CD14-positive monocyte (primary cell): ENCODE measurements around the gene ZBTB6. TPM values are rescaled to one million over a fixed set of nuclear protein-coding genes. Genes with fewer than 3 reads are reported as not detected.

Experiments
- DNase-seq, 3 donors: peaks; one replicate each; pipeline ENCODE4 v3.0.0-alpha.2; 2011 to 2022
- H2AFZ ChIP-seq: 2 replicates; pipeline ENCODE4 v1.6.0; 2012; ENCODE audit warnings: mild to moderate bottlenecking, low read depth, low read length, inconsistent platforms; ENCODE audit not compliant: insufficient read depth, poor library complexity, severe bottlenecking
- H3K27ac ChIP-seq, 2 donors: 1 replicate in 1 of 2; 2 replicates in 1 of 2; pipeline ENCODE4 v1.5.1; 2012 to 2013; ENCODE audit warnings: low read length in 2 of 2, control low read depth in 1 of 2, inconsistent platforms in 1 of 2, low read depth in 1 of 2, mild to moderate bottlenecking in 1 of 2
- H3K27me3 ChIP-seq, 2 donors: one replicate each; pipeline versions ENCODE4 v1.6.0 to v1.6.1; 2011 to 2013; ENCODE audit warnings: low read length in 2 of 2; ENCODE audit not compliant: control insufficient read depth in 2 of 2, insufficient read depth in 2 of 2
- H3K36me3 ChIP-seq, 2 donors: replicated peaks in 1 of 2; 1 replicate in 1 of 2; 2 replicates in 1 of 2; pipeline versions ENCODE4 v1.5.1 to v1.6.1; 2012 to 2013; ENCODE audit warnings: low read length in 2 of 2, control low read depth in 1 of 2, inconsistent platforms in 1 of 2, mild to moderate bottlenecking in 1 of 2; ENCODE audit not compliant: insufficient read depth in 2 of 2, control insufficient read depth in 1 of 2
- H3K4me1 ChIP-seq, 2 donors: 1 replicate in 1 of 2; 2 replicates in 1 of 2; pipeline versions ENCODE4 v1.5.1 to v1.6.1; 2012 to 2013; ENCODE audit warnings: low read length in 2 of 2, control low read depth in 1 of 2, inconsistent platforms in 1 of 2, mild to moderate bottlenecking in 1 of 2, moderate library complexity in 1 of 2; ENCODE audit not compliant: insufficient read depth in 2 of 2, control insufficient read depth in 1 of 2
- H3K4me2 ChIP-seq: replicated peaks from 2 replicates; pipeline ENCODE3; 2012; ENCODE audit warnings: low read length, moderate library complexity, mild to moderate bottlenecking; ENCODE audit not compliant: poor library complexity, severe bottlenecking; ENCODE audit errors: extremely low read depth
- H3K4me3 ChIP-seq, 3 experiments: fragments of 200-600 bp in 1 of 3; sonication (generic) in 1 of 3; replicated peaks in 1 of 3; 1 replicate in 2 of 3; 2 replicates in 1 of 3; pipeline ENCODE4 v1.5.1; 2011 to 2013; ENCODE audit warnings: low read length in 3 of 3, mild to moderate bottlenecking in 3 of 3, control low read depth in 2 of 3, low read depth in 2 of 3, inconsistent platforms in 1 of 3, moderate library complexity in 1 of 3
- H3K79me2 ChIP-seq: 2 replicates; pipeline ENCODE4 v1.6.0; 2012; ENCODE audit warnings: mild to moderate bottlenecking, control low read depth, inconsistent platforms, low read length, moderate library complexity; ENCODE audit not compliant: insufficient read depth
- H3K9ac ChIP-seq: 2 replicates; pipeline ENCODE4 v1.6.0; 2017; ENCODE audit warnings: low read length, mild to moderate bottlenecking; ENCODE audit not compliant: insufficient read depth, poor library complexity, severe bottlenecking
- H3K9me3 ChIP-seq, 2 donors: replicated peaks in 1 of 2; 1 replicate in 1 of 2; 2 replicates in 1 of 2; pipeline versions ENCODE4 v1.5.1 to v1.6.1; 2012 to 2013; ENCODE audit warnings: low read length in 2 of 2, control low read depth in 1 of 2; ENCODE audit not compliant: control insufficient read depth in 1 of 2, insufficient read depth in 1 of 2
- H4K20me1 ChIP-seq: 2 replicates; pipeline ENCODE4 v1.6.0; 2012; ENCODE audit warnings: mild to moderate bottlenecking, low read length, control low read depth, moderate library complexity; ENCODE audit not compliant: insufficient read depth
- H3K27ac Mint-ChIP-seq, 7 donors: one replicate each; pipeline ENCODE4 v1.8.0; 2020; ENCODE audit warnings: mild to moderate bottlenecking in 7 of 7, mixed read lengths in 7 of 7, moderate library complexity in 6 of 7, inconsistent platforms in 2 of 7
- H3K27me3 Mint-ChIP-seq, 3 donors: one replicate each; pipeline ENCODE4 v1.8.0; 2021 to 2022; ENCODE audit warnings: low read depth in 3 of 3, mild to moderate bottlenecking in 3 of 3, mixed read lengths in 3 of 3, moderate library complexity in 3 of 3, inconsistent platforms in 1 of 3
- H3K36me3 Mint-ChIP-seq, 2 donors: one replicate each; pipeline ENCODE4 v1.8.0; 2020; ENCODE audit warnings: mixed read lengths in 2 of 2, inconsistent platforms in 1 of 2, mild to moderate bottlenecking in 1 of 2
- H3K4me1 Mint-ChIP-seq: one replicate; pipeline ENCODE4 v1.8.0; 2020; ENCODE audit warnings: mild to moderate bottlenecking, mixed read lengths
- H3K4me3 Mint-ChIP-seq, 2 donors: one replicate each; pipeline ENCODE4 v1.8.0; 2020; ENCODE audit warnings: mild to moderate bottlenecking in 2 of 2, mixed read lengths in 2 of 2, moderate library complexity in 1 of 2
- H3K9me3 Mint-ChIP-seq, 7 donors: one replicate each; pipeline ENCODE4 v1.8.0; 2020 to 2022; ENCODE audit warnings: mixed read lengths in 7 of 7, mild to moderate bottlenecking in 6 of 7, moderate library complexity in 6 of 7, inconsistent platforms in 2 of 7
- CTCF ChIP-seq: fragments of 200-600 bp; IDR thresholded peaks from one replicate; pipeline ENCODE4 v1.8.0; 2022; ENCODE audit warnings: antibody characterized with exemption, mild to moderate bottlenecking
- WGBS: methylation state at CpG from one replicate; pipeline ENCODE4 v1.1.5; 2013; ENCODE audit warnings: missing lambda C conversion rate; ENCODE audit not compliant: insufficient coverage; 5-methylcytosine and 5-hydroxymethylcytosine counted together
- intact Hi-C, 2 donors: fragments of 100-400 bp; cut with micrococcal nuclease; formaldehyde crosslinking; loops; one replicate each; pipeline versions ENCODE4 v1.15.0 to v1.15.1; 2023
- polyA minus RNA-seq: library from RNA; depleted of rRNA, polyadenylated mRNA; stranded (reverse); fragments of >200 nt; gene quantifications from 2 replicates; pipeline ENCODE4 v1.2.3, GENCODE V29; 2012
- polyA plus RNA-seq, 3 donors: library from polyadenylated mRNA; depleted of rRNA in 1 of 3; unstranded in 2 of 3; stranded (reverse) in 1 of 3; fragments of 300-500 nt in 2 of 3; fragments of >200 nt in 1 of 3; fragmentation: Illumina TruSeq in 2 of 3; gene quantifications; 1 replicate in 2 of 3; 2 replicates in 1 of 3; pipeline ENCODE4 v1.2.3, GENCODE V29; 2012 to 2021
- total RNA-seq, 12 experiments: library from RNA in 1 of 12; stranded (reverse) in 1 of 12; fragments of 120-200 nt in 1 of 12; gene quantifications; one replicate each; pipeline ENCODE4 v1.2.4 and lab custom pipeline; 2013 to 2026; ENCODE audit warnings: mixed read lengths in 6 of 12, inconsistent platforms in 1 of 12

Gene ZBTB6
- 6.4 TPM for total RNA-seq (2013)
- polyA plus RNA-seq, result 1 to 10 TPM in 2 of 3 donors, under 1 TPM in 1; 0.64 to 1.7 (median 1.5) TPM
- 1.5 and 2.3 TPM in 2 replicates for polyA minus RNA-seq
- total RNA-seq (lab: John Stamatoyannopoulos, UW), result 7.9 to 31.0 (median 13.1) reads per million in 11 experiments

- Histone ChIP-seq H3K79me2 (peaks cover 40% of the 10 kb centered on the region), H3K9ac (peak within 1 kb of the TSS; percentile 85), H3K36me3 (peaks cover 23 to 41% of the 10 kb centered on the region in 2 donors), H3K9me3 (no peaks in the 10 kb centered on the region), H4K20me1 (peaks cover 7% of the 10 kb centered on the region), H3K4me2 (peak within 1 kb of the TSS; percentile 88), H2AFZ (peak within 1 kb of the TSS; percentile 96), H3K27me3 (no peaks in the 10 kb centered on the region), H3K27ac (peak within 1 kb of the TSS; percentile 90 to 95), H3K4me3 (peak within 1 kb of the TSS; percentile 70 to 99 (median 86)), H3K4me1 (peaks cover 13 to 18% of the 10 kb centered on the region in 2 donors)
- whole genome bisulfite sequencing, result under 1% methylated on average over 31 of the region's 35 CpGs
- intact Hi-C loops, result no loop called here
- Mint-ChIP-seq H3K4me1 (peaks cover 13% of the 10 kb centered on the region), H3K9me3 (no peaks in the 10 kb centered on the region), H3K4me3 (peak within 1 kb of the TSS; percentile 98), H3K36me3 (peaks cover 22 to 30% of the 10 kb centered on the region in 2 donors), H3K27me3 (peaks cover 0 to 2% (median 0%) of the 10 kb centered on the region in 3 donors), H3K27ac (peak within 1 kb of the TSS; percentile 87 to 98 (median 97))
- DNase-seq, result peak; percentile 49 to 86 (median 79)
- TF ChIP-seq CTCF, result no peak
Measured at GRCh38 chr9:122912964-122913673, at the start of gene ZBTB6. Gene ZBTB6 (minus strand): TSS chr9:122913323. CDS start chr9:122912072, 1,251 bp downstream.

- Histone ChIP-seq H3K9me3 (no peaks in the 10 kb centered on the region), H3K9ac (no peak overlapping the region), H4K20me1 (peaks cover 2% of the 10 kb centered on the region), H3K27me3 (no peaks in the 10 kb centered on the region), H3K4me2 (no peak overlapping the region), H3K4me1 (no peaks in the 10 kb centered on the region), H3K36me3 (peaks cover 37 to 64% of the 10 kb centered on the region in 2 donors), H3K27ac (no peak overlapping the region), H2AFZ (no peak overlapping the region), H3K4me3 (no peak overlapping the region), H3K79me2 (peaks cover 11% of the 10 kb centered on the region)
- H3K27ac Mint-ChIP-seq, result no peak overlapping the region
- H3K36me3 Mint-ChIP-seq, result peaks cover 42 to 76% of the 10 kb centered on the region in 2 donors
- H3K4me3 Mint-ChIP-seq, result no peak overlapping the region
- intact Hi-C loops, result no loop called here
- no peaks in the 10 kb centered on the region for H3K4me1 Mint-ChIP-seq
- DNase-seq, result no peak
- H3K27me3 Mint-ChIP-seq, result peaks cover 0 to 1% (median 0%) of the 10 kb centered on the region in 3 donors
- no CpG with 5 or more reads among the region's 1 CpG for WGBS
- H3K9me3 Mint-ChIP-seq, result peaks cover 0 to 9% (median 2%) of the 10 kb centered on the region in 7 donors
- TF ChIP-seq CTCF, result no peak
Measured at GRCh38 chr9:122961139-122961538, 48.0 kb upstream of the ZBTB6 start.
